Measurements from ENCODE around the gene MAP4K4.

Gene MAP4K4

GRCh38 chr2:101725515-101726192 is 28.1 kb downstream of the MAP4K4 start:
- H3K27ac ChIP-seq (ENCODE audit: low read depth, low read length) = peak overlapping the region; percentile 93; the same call in 1 of the 2 replicates
- peaks cover 39% of the 10 kb centered on the region for H3F3A ChIP-seq (ENCODE audit: insufficient read depth)
- no peaks in the 10 kb centered on the region for H3K36me3 ChIP-seq (ENCODE audit: low read length)
- peak overlapping the region; percentile 77 for H3K4me2 ChIP-seq (ENCODE audit: low read depth, low read length, poor library complexity, severe bottlenecking)
- H3K9me2 ChIP-seq (replicated peaks; ENCODE audit: insufficient read depth, low read length) = no peaks in the 10 kb centered on the region
- H4K20me1 ChIP-seq (ENCODE audit: low read depth, low read length) = peaks cover 3% of the 10 kb centered on the region; the same call in 1 of the 2 replicates
- peaks cover 100% of the 10 kb centered on the region for H3K79me2 ChIP-seq (ENCODE audit: insufficient read depth, low read length)
- H3K9ac ChIP-seq (ENCODE audit: low read length) = no peak overlapping the region
- no peak overlapping the region for H3K4me3 ChIP-seq (ENCODE audit: insufficient read depth, low read length, poor library complexity, severe bottlenecking)
- H3K27me3 ChIP-seq (ENCODE audit: low read length) = no peaks in the 10 kb centered on the region
- TF ChIP-seq EZH2phosphoT487 (conservative IDR thresholded peaks at IDR 0.05; ENCODE audit: low read length) = no peak
- peak; percentile 78 for TF ChIP-seq CTCF (IDR thresholded peaks at IDR 0.05; ENCODE audit: insufficient read depth, low read length, poor library complexity, severe bottlenecking)
- H2AFZ ChIP-seq (ENCODE audit: low read depth, low read length, severe bottlenecking) = no peak overlapping the region
- no peaks in the 10 kb centered on the region for H3K9me3 ChIP-seq (ENCODE audit: insufficient read depth, low read length)

GRCh38 chr2:101728865-101729264 is 31.4 kb downstream of the MAP4K4 start:
- Histone ChIP-seq H3K9me2 (replicated peaks; ENCODE audit: insufficient read depth, low read length) (no peaks in the 10 kb centered on the region), H4K20me1 (ENCODE audit: low read depth, low read length) (peaks cover 13% of the 10 kb centered on the region; the same call in 1 of the 2 replicates)

GRCh38 chr2:101729521-101730190 is 32.1 kb downstream of the MAP4K4 start:
- Histone ChIP-seq H3K4me3 (ENCODE audit: insufficient read depth, low read length, poor library complexity, severe bottlenecking) (no peak overlapping the region), H3F3A (ENCODE audit: insufficient read depth) (peaks cover 4% of the 10 kb centered on the region; the same call in 1 of the 2 replicates), H3K9me2 (replicated peaks; ENCODE audit: insufficient read depth, low read length) (no peaks in the 10 kb centered on the region), H3K9me3 (ENCODE audit: insufficient read depth, low read length) (no peaks in the 10 kb centered on the region), H3K4me2 (ENCODE audit: low read depth, low read length, poor library complexity, severe bottlenecking) (no peak overlapping the region), H3K79me2 (ENCODE audit: insufficient read depth, low read length) (peaks cover 100% of the 10 kb centered on the region), H3K27ac (ENCODE audit: low read depth, low read length) (no peak overlapping the region), H3K9ac (ENCODE audit: low read length) (no peak overlapping the region), H3K27me3 (ENCODE audit: low read length) (no peaks in the 10 kb centered on the region), H4K20me1 (ENCODE audit: low read depth, low read length) (peaks cover 19% of the 10 kb centered on the region; the same call in 1 of the 2 replicates), H3K36me3 (ENCODE audit: low read length) (no peaks in the 10 kb centered on the region), H2AFZ (ENCODE audit: low read depth, low read length, severe bottlenecking) (no peak overlapping the region)
- TF ChIP-seq CTCF (IDR thresholded peaks at IDR 0.05; ENCODE audit: insufficient read depth, low read length, poor library complexity, severe bottlenecking) (no peak), EZH2phosphoT487 (conservative IDR thresholded peaks at IDR 0.05; ENCODE audit: low read length) (no peak)

More at GRCh38 chr2:101728865-101729264, 31.4 kb downstream of the MAP4K4 start:
- H2AFZ ChIP-seq (ENCODE audit: low read depth, low read length, severe bottlenecking) = no peak overlapping the region
- no peak overlapping the region for H3K4me2 ChIP-seq (ENCODE audit: low read depth, low read length, poor library complexity, severe bottlenecking)
- no peak overlapping the region for H3K9ac ChIP-seq (ENCODE audit: low read length)
- peaks cover 12% of the 10 kb centered on the region for H3F3A ChIP-seq (ENCODE audit: insufficient read depth)
- H3K27ac ChIP-seq (ENCODE audit: low read depth, low read length) = no peak overlapping the region
- TF ChIP-seq CTCF (IDR thresholded peaks at IDR 0.05; ENCODE audit: insufficient read depth, low read length, poor library complexity, severe bottlenecking) = no peak
- no peak for TF ChIP-seq EZH2phosphoT487 (conservative IDR thresholded peaks at IDR 0.05; ENCODE audit: low read length)
- no peak overlapping the region for H3K4me3 ChIP-seq (ENCODE audit: insufficient read depth, low read length, poor library complexity, severe bottlenecking)
- no peaks in the 10 kb centered on the region for H3K9me3 ChIP-seq (ENCODE audit: insufficient read depth, low read length)
- H3K79me2 ChIP-seq (ENCODE audit: insufficient read depth, low read length) = peaks cover 100% of the 10 kb centered on the region
- no peaks in the 10 kb centered on the region for H3K36me3 ChIP-seq (ENCODE audit: low read length)
- no peaks in the 10 kb centered on the region for H3K27me3 ChIP-seq (ENCODE audit: low read length)
